Fibroblast of lung (primary cell): ENCODE measurements around the gene SARM1. TPM values are rescaled to one million over a fixed set of nuclear protein-coding genes. Genes with fewer than 3 reads are reported as not detected.
"Not testable (repeated sequence)": the region's sequence is repeated elsewhere in the genome, so short reads cannot be mapped to it uniquely, and the experiment has no call there.

Experiments
- DNase-seq, 2 donors: peaks; one replicate each; pipeline versions ENCODE4 v3.0.0 to v3.0.0-alpha.2; 2010; ENCODE audit warnings: low read depth in 2 of 2
- H2AFZ ChIP-seq: 2 replicates; pipeline ENCODE4 v1.5.1; 2012; ENCODE audit warnings: low read length, control low read depth, inconsistent platforms
- H3K27ac ChIP-seq: 2 replicates; pipeline ENCODE4 v1.5.1; 2011; ENCODE audit warnings: low read length, control low read depth; ENCODE audit not compliant: insufficient read depth
- H3K27me3 ChIP-seq: 2 replicates; pipeline ENCODE4 v1.5.1; 2011; ENCODE audit warnings: mild to moderate bottlenecking, low read length; ENCODE audit not compliant: control insufficient read depth, insufficient read depth
- H3K36me3 ChIP-seq: 2 replicates; pipeline ENCODE4 v1.5.1; 2011; ENCODE audit warnings: low read length; ENCODE audit not compliant: control insufficient read depth, insufficient read depth
- H3K4me1 ChIP-seq: 2 replicates; pipeline ENCODE4 v1.5.1; 2011; ENCODE audit warnings: low read length; ENCODE audit not compliant: control insufficient read depth, insufficient read depth; ENCODE audit errors: extremely low read depth
- H3K4me2 ChIP-seq: 2 replicates; pipeline ENCODE4 v1.5.1; 2011; ENCODE audit warnings: low read length, control low read depth; ENCODE audit not compliant: insufficient read depth; ENCODE audit errors: extremely low read depth
- H3K4me3 ChIP-seq, 4 experiments: fragments of 200-600 bp in 1 of 4; sonication (generic) in 1 of 4; replicated peaks in 1 of 4; 2 replicates each; pipeline ENCODE4 v1.5.1; 2011 to 2016; ENCODE audit warnings: low read length in 4 of 4, low read depth in 3 of 4, mild to moderate bottlenecking in 3 of 4, control low read depth in 2 of 4, inconsistent platforms in 1 of 4, mixed read lengths in 1 of 4; ENCODE audit not compliant: insufficient read depth in 1 of 4; ENCODE audit errors: control extremely low read depth in 1 of 4
- H3K79me2 ChIP-seq: 2 replicates; pipeline ENCODE4 v1.5.1; 2012; ENCODE audit warnings: mild to moderate bottlenecking, low read length, inconsistent platforms; ENCODE audit not compliant: control insufficient read depth, insufficient read depth
- H3K9ac ChIP-seq: 2 replicates; pipeline ENCODE4 v1.5.1; 2011; ENCODE audit warnings: mild to moderate bottlenecking, low read length, control low read depth; ENCODE audit not compliant: insufficient read depth
- H3K9me3 ChIP-seq: 2 replicates; pipeline ENCODE4 v1.5.1; 2012; ENCODE audit warnings: low read depth, low read length; ENCODE audit not compliant: control insufficient read depth, insufficient read depth
- H4K20me1 ChIP-seq: 2 replicates; pipeline ENCODE4 v1.5.1; 2011; ENCODE audit warnings: low read length; ENCODE audit not compliant: control insufficient read depth, insufficient read depth; ENCODE audit errors: extremely low read depth
- CTCF ChIP-seq, 2 donors: IDR thresholded peaks in 1 of 2; conservative IDR thresholded peaks in 1 of 2; 1 replicate in 1 of 2; 2 replicates in 1 of 2; pipeline ENCODE4 v1.5.1; 2011 to 2012; ENCODE audit warnings: low read length in 2 of 2, control low read depth in 1 of 2, inconsistent platforms in 1 of 2, low read depth in 1 of 2, mild to moderate bottlenecking in 1 of 2
- EZH2 ChIP-seq: IDR thresholded peaks from 2 replicates; pipeline ENCODE4 v1.5.1; 2012; ENCODE audit warnings: low read length, control low read depth, mild to moderate bottlenecking; ENCODE audit errors: missing control alignments
- polyA plus RNA-seq, 2 donors: library from polyadenylated mRNA; depleted of rRNA in 1 of 2; stranded (reverse) in 1 of 2; unstranded in 1 of 2; fragments of >200 nt; gene quantifications; 2 replicates each; pipeline ENCODE4 v1.2.1, GENCODE V29; 2011 to 2012; ENCODE audit warnings: missing spikeins in 1 of 2
- total RNA-seq: library from RNA; depleted of rRNA; stranded (reverse); fragments of >200 nt; gene quantifications from 2 replicates; pipeline ENCODE4 v1.2.1, GENCODE V29; 2014

Gene SARM1
- total and polyA plus RNA-seq, 2 donors (not counting 1 experiment from before 2014, with no cell fraction given), result 3.1 to 10.8 TPM

GRCh38 chr17:28335959-28336871 lies 35.3 kb upstream of the SARM1 start:
- TF ChIP-seq EZH2, result no peak
- TF ChIP-seq CTCF (conservative IDR thresholded peaks at IDR 0.05 in 1 of 2, IDR thresholded peaks at IDR 0.05 in 1 of 2; ENCODE audit: low read depth in 1 of 2, low read length in 2 of 2), result no peak
- peak overlapping the region; percentile 60 for H2AFZ ChIP-seq
- DNase-seq, result peak; percentile 71 to 96
- no peaks in the 10 kb centered on the region for H3K9me3 ChIP-seq
- H3K4me1 ChIP-seq, result peaks cover 17% of the 10 kb centered on the region
- H3K36me3 ChIP-seq, result peaks cover 10% of the 10 kb centered on the region
- peaks cover 50% of the 10 kb centered on the region for H3K79me2 ChIP-seq
- peak overlapping the region; percentile 85 to 99 (median 96) for H3K4me3 ChIP-seq
- peak overlapping the region; percentile 99 for H3K27ac ChIP-seq
- H3K9ac ChIP-seq, result peak overlapping the region; percentile 95
- H4K20me1 ChIP-seq, result no peaks in the 10 kb centered on the region
- peak overlapping the region; percentile 89 for H3K4me2 ChIP-seq
- H3K27me3 ChIP-seq, result no peaks in the 10 kb centered on the region

- H3K4me2 ChIP-seq, result peak overlapping the region; percentile 61
Measured at GRCh38 chr17:28338056-28338768, 33.3 kb upstream of the SARM1 start.

GRCh38 chr17:28338769-28339212 lies 32.7 kb upstream of the SARM1 start:
- peaks cover 17% of the 10 kb centered on the region for H3K4me1 ChIP-seq
- H3K36me3 ChIP-seq, result peaks cover 23% of the 10 kb centered on the region
- peak overlapping the region; percentile 33 for H3K27ac ChIP-seq
- peaks cover 44% of the 10 kb centered on the region for H3K79me2 ChIP-seq
- H3K27me3 ChIP-seq, H2AFZ ChIP-seq, DNase-seq, H3K4me3 ChIP-seq, H3K9me3 ChIP-seq, H3K9ac ChIP-seq, H4K20me1 ChIP-seq: not testable (repeated sequence)
- peak overlapping the region; percentile 3 for H3K4me2 ChIP-seq

More at GRCh38 chr17:28338056-28338768, 33.3 kb upstream of the SARM1 start:
- Histone ChIP-seq H3K9ac (no peak overlapping the region), H3K27ac (peak overlapping the region; percentile 33), H4K20me1 (no peaks in the 10 kb centered on the region), H3K4me3 (peak overlapping the region in 1 of 4 experiments; percentile 10), H2AFZ (no peak overlapping the region), H3K4me1 (peaks cover 17% of the 10 kb centered on the region), H3K79me2 (peaks cover 46% of the 10 kb centered on the region), H3K9me3 (no peaks in the 10 kb centered on the region), H3K36me3 (peaks cover 18% of the 10 kb centered on the region), H3K27me3 (no peaks in the 10 kb centered on the region)
- DNase-seq, result peak; percentile 52 to 89
- TF ChIP-seq CTCF (conservative IDR thresholded peaks at IDR 0.05 in 1 of 2, IDR thresholded peaks at IDR 0.05 in 1 of 2; ENCODE audit: low read depth in 1 of 2, low read length in 2 of 2) (no peak), EZH2 (no peak)
